Small intestine (tissue), 7 donors: ENCODE data around the gene OOSP1. TPM values are rescaled to one million over a fixed set of nuclear protein-coding genes. Genes with fewer than 3 reads are reported as not detected.
"Not testable (repeated sequence)": the region's sequence is repeated elsewhere in the genome, so short reads cannot be mapped to it uniquely, and the experiment has no call there.

ENCODE experiments used
- DNase-seq, 2 donors: peaks; one replicate each; pipeline versions ENCODE4 v3.0.0 to v3.0.0-alpha.2; 2013
- FAIRE-seq: peaks from 2 replicates; lab custom pipeline; 2012; peaks lifted over from hg19 to GRCh38; lab: Jason Lieb, UNC
- H3K27ac ChIP-seq, 3 donors: one replicate each; pipeline ENCODE4 v1.5.1; 2013; ENCODE audit warnings: low read length in 2 of 3, mild to moderate bottlenecking in 2 of 3, control low read depth in 1 of 3, inconsistent platforms in 1 of 3, low read depth in 1 of 3, moderate library complexity in 1 of 3
- H3K27me3 ChIP-seq, 3 donors: one replicate each; pipeline ENCODE4 v1.6.1; 2013; ENCODE audit warnings: low read length in 3 of 3, inconsistent platforms in 1 of 3; ENCODE audit not compliant: control insufficient read depth in 3 of 3, insufficient read depth in 3 of 3
- H3K36me3 ChIP-seq, 3 donors: one replicate each; pipeline ENCODE4 v1.6.1; 2013; ENCODE audit warnings: low read length in 3 of 3, inconsistent platforms in 1 of 3, low read depth in 1 of 3, mild to moderate bottlenecking in 1 of 3, moderate library complexity in 1 of 3; ENCODE audit not compliant: control insufficient read depth in 3 of 3, insufficient read depth in 2 of 3
- H3K4me1 ChIP-seq, 3 donors: one replicate each; pipeline ENCODE4 v1.6.1; 2013; ENCODE audit warnings: low read length in 2 of 3, inconsistent platforms in 1 of 3, low read depth in 1 of 3, mild to moderate bottlenecking in 1 of 3, moderate library complexity in 1 of 3; ENCODE audit not compliant: control insufficient read depth in 3 of 3, insufficient read depth in 2 of 3
- H3K4me3 ChIP-seq, 3 donors: one replicate each; pipeline ENCODE4 v1.5.1; 2013; ENCODE audit warnings: low read length in 3 of 3, control low read depth in 1 of 3, inconsistent platforms in 1 of 3, low read depth in 1 of 3, mild to moderate bottlenecking in 1 of 3, moderate library complexity in 1 of 3
- H3K9me3 ChIP-seq, 2 donors: one replicate each; pipeline ENCODE4 v1.6.1; 2013; ENCODE audit warnings: low read depth in 1 of 2, low read length in 1 of 2; ENCODE audit not compliant: control insufficient read depth in 2 of 2, insufficient read depth in 1 of 2
- WGBS, 3 donors: extraction: QIAGEN DNeasy Blood & Tissue Kit; methylation state at CpG; one replicate each; pipeline ENCODE4 v1.1.7; 2013; 5-methylcytosine and 5-hydroxymethylcytosine counted together
- polyA plus RNA-seq, 4 donors: library from polyadenylated mRNA; stranded (reverse) in 3 of 4; unstranded in 1 of 4; fragments of 200-250 nt in 3 of 4; fragments of 120-200 nt in 1 of 4; gene quantifications; one replicate each; pipeline versions ENCODE4 v1.2.1 to v1.2.3, GENCODE V29; 2013
- donor health status: healthy with polysubstance abuse.
- donor health status: control.
- donor health status: control.
- donor health status: Bipolar disorder and iron deficiency.
- donor health status: healthy.

OOSP1 gene
- polyA plus RNA-seq, 4 donors, result not detected

DNA sequence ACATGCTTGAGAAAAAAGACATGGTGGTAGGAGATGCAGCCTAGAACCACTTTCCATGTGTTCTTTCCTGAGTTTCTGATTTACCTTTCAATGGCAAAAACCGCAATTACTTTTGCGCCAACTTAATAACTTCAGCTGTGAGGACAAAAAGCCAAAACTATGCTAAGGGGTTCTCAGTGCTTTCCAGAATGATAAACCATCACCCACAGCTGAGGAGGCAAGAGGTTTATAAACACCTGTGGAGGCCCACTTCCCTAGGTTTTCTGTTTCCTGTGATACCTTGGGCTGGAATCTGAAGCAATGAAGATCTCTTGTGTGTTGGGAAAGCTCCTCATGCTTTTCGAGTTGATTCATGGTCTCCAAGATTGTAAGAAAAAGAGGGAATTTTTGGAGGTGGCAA is 25.5 kb downstream of the OOSP1 start, which contains the start of gene OOSP4A:
Gene OOSP4A (plus strand): TSS at position 301 of the 400 bp plus-strand sequence. CDS start 0 bp downstream, at position 301.
- Histone ChIP-seq H3K27ac (no peak within 1 kb of the TSS), H3K36me3 (no peaks in the 10 kb centered on the region), H3K9me3 (peaks cover 0 to 10% of the 10 kb centered on the region in 2 donors), H3K4me3 (no peak within 1 kb of the TSS), H3K4me1 (peaks cover 0 to 2% (median 0%) of the 10 kb centered on the region in 3 donors), H3K27me3 (no peaks in the 10 kb centered on the region)
- no peak for DNase-seq
- FAIRE-seq, result no peak
- WGBS, 3 donors, result 85 to 89% (median 86%) methylated on average over 3 of the region's 3 CpGs

DNA sequence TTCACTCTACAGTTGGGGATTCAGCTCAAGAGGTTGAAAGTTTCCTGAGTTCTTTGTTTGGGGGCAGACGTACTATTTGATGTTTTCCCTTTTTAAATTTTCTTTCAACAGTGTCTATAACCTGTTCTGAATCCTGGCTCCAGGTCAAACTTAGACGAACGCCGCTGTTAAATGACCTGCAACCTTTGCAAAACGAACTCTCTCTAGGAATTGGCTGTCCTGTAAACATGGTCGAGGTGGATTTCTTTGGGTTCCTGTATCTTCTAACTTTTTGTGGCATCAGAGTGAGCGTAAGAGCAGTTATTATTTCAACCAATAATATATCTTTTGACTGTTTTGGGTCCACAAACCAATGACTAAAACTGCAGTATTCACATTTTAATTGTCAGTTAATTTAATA is 27.2 kb downstream of the OOSP1 start:
- FAIRE-seq, result no peak

DNA sequence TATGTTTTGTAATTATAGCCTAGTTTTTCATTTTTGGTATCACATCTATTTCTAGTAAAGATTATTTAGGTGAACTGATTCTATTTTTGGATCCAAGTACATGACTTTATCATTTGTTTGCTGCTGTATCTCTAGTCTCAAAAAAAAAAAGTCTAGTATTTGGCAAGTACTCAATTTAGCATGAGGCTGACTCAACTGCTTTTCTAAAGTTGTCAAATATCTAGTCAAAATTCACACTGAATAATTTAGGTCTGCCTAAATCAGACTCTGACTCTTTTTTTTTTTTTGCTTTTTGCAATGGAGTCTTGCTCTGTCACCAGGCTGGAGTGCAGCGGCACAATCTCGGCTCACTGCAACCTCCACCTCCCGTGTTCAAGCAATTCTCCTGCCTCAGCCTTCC is 28.0 kb downstream of the OOSP1 start:
- FAIRE-seq (no peak), DNase-seq (no peak)
- no peaks in the 10 kb centered on the region for H3K36me3 ChIP-seq
- H3K4me1 ChIP-seq, result no peaks in the 10 kb centered on the region
- no peaks in the 10 kb centered on the region for H3K27me3 ChIP-seq
- WGBS, 3 donors, result 90 to 96% (median 90%) methylated on average over 3 of the region's 3 CpGs
- H3K4me3 ChIP-seq, result no peak overlapping the region
- H3K9me3 ChIP-seq, result peaks cover 0 to 7% of the 10 kb centered on the region in 2 donors
- no peak overlapping the region for H3K27ac ChIP-seq

More for the DNA sequence above, 27.2 kb downstream of the OOSP1 start:
- WGBS, 3 donors, result 72 to 89% (median 87%) methylated on average over 7 of the region's 7 CpGs
- Histone ChIP-seq H3K36me3 (no peaks in the 10 kb centered on the region), H3K9me3 (peaks cover 0 to 10% of the 10 kb centered on the region in 2 donors), H3K27ac (no peak overlapping the region), H3K4me3 (no peak overlapping the region), H3K27me3 (no peaks in the 10 kb centered on the region), H3K4me1 (peaks cover 0 to 2% (median 0%) of the 10 kb centered on the region in 3 donors)
- no peak for DNase-seq

DNA sequence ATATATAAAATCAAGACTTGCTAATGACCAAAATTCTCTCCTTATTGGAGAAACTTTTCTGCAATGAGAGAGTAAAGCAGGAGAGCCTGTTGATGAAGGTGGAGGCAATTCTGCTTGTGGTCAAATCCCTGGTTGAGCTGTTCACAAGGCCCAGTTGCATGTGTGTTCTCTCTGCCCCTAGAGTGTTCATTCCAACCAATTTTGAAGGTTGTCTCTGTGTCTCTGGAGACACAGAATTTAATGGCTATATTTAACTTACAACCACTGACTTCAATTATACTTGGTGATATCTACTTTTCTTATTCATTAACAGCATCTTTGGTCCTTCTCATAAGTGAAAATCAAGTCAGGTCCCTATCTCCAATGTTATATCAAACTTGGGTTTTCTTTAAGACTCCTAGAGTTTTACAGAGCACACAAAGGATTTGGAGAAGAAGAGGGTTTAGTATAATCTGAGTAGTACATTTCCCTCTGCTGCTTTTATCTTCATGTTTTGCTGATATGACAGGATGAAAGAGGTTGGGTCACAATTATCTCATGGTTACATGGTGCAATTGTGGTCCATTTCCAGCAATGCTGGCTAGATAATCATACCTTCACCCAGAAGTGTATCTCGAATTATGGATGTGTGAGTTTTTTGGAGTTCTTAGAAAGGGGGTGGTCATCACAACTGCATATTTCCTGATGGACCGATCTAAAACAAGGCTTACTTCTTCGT is 29.6 kb downstream of the OOSP1 start:
- Histone ChIP-seq H3K27me3 (no peaks in the 10 kb centered on the region), H3K4me3 (no peak overlapping the region), H3K36me3 (no peaks in the 10 kb centered on the region), H3K27ac (no peak overlapping the region), H3K4me1 (no peaks in the 10 kb centered on the region), H3K9me3 (no peaks in the 10 kb centered on the region)
- DNase-seq (no peak), FAIRE-seq (no peak)
- 84 to 94% (median 88%) methylated on average over 3 of the region's 3 CpGs for WGBS, 3 donors

DNA sequence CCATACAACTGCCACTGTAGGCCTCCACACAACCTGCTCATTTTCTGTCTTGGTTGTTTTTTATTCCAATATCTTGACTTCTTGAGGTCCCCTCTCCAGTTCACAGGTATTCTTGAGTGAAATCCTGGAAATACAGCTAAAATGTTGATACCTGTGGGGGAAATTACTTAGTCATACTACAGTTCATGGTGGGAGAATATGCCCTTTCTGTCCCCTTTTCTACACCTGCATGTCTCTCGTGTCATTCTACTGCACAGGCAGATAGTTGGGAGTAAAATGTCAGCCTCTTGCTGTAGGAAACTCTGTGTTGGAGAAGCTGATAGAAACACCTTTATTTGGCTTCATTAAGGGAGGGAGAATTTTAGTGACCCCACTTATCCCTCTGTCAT is 30.2 kb downstream of the OOSP1 start:
- DNase-seq (no peak), FAIRE-seq (no peak)
- Histone ChIP-seq H3K4me3 (no peak overlapping the region), H3K4me1 (no peaks in the 10 kb centered on the region), H3K27me3 (no peaks in the 10 kb centered on the region), H3K27ac (no peak overlapping the region), H3K36me3 (no peaks in the 10 kb centered on the region), H3K9me3 (no peaks in the 10 kb centered on the region)
- 76 to 95% (median 80%) methylated on average over 1 of the region's 1 CpG for WGBS, 3 donors

DNA sequence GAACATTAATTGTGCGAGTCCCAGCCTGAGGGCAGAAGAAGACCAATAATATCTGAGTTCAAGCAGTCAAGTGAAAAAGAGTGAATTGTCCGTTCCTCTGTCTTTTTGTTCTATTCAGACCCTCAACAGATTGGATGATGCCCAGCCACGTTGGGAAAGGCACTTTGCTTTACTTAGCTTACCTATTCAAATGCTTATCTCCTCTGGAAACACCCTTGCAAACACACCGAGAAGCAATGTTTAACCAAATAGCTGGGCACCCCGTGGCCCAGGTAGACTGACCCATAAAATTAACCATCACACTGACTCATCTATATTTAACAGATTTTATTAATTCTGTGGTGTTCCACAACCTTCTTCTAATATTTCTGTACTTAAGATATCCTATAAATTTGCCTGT is 34.9 kb downstream of the OOSP1 start:
- H3K27ac ChIP-seq, result no peak overlapping the region
- DNase-seq, result no peak
- no peaks in the 10 kb centered on the region for H3K27me3 ChIP-seq
- no peak overlapping the region for H3K4me3 ChIP-seq
- H3K9me3 ChIP-seq, result no peaks in the 10 kb centered on the region
- FAIRE-seq, result no peak
- H3K4me1 ChIP-seq, result no peaks in the 10 kb centered on the region
- 51 to 64% (median 54%) methylated on average over 5 of the region's 5 CpGs for WGBS, 3 donors
- H3K36me3 ChIP-seq, result no peaks in the 10 kb centered on the region

DNA sequence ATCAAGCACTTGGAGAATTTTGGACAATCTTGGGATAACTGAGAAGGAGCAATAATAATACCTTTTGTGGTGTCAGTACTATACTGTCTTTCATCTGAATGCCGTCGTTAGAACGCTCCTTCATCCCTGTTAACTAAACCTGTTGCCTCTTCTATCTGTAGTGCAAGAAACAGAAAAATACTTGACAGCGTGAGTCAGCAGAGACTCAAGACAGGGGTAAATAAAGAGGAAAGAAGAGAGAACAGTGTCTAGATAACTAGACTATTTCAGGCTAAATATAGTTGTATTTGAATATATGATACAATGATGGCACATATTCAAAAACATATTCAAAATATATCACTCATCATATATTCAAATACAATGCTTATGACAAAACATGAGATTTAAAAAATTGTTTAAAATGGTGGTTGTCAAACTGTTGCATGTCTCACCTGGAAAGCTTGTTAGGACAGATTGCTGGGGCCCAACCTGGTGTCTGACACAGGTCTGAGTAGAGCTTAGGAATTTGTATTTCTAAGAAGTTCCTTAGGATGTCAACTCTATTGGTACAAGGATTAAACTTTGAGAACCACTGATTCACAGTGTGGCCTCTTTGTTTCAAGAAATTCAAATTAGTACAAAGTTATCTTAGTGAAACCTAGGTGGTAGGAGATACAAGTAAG is 43.0 kb downstream of the OOSP1 start:
- WGBS, 3 donors, result 90 to 94% (median 92%) methylated on average over 4 of the region's 4 CpGs
- Histone ChIP-seq H3K4me1 (no peaks in the 10 kb centered on the region), H3K9me3 (no peaks in the 10 kb centered on the region), H3K27me3 (peaks cover 0 to 3% (median 0%) of the 10 kb centered on the region in 3 donors), H3K4me3 (no peak overlapping the region), H3K27ac (no peak overlapping the region), H3K36me3 (no peaks in the 10 kb centered on the region)
- DNase-seq (no peak), FAIRE-seq (no peak)

DNA sequence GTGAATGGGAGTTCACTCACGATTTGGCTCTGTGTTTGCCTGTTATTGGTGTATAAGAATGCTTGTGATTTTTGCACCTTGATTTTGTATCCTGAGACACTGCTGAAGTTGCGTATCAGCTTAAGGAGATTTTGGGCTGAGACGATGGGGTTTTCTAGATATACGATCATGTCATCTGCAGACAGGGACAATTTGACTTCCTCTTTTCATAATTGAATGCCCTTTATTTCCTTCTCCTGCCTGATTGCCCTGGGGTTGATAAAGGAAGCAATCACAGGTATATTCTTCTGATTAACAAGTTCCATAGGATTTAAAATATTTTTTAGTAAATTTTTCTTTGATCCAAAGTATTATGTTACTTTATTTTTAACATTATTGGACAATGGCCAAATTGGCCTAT is 43.8 kb downstream of the OOSP1 start:
- not testable (repeated sequence) for H3K27me3 ChIP-seq, DNase-seq, H3K4me1 ChIP-seq, FAIRE-seq, H3K4me3 ChIP-seq, H3K36me3 ChIP-seq, H3K9me3 ChIP-seq, H3K27ac ChIP-seq
- WGBS, 3 donors, result 57 to 68% (median 66%) methylated on average over 4 of the region's 4 CpGs
